IPS-NIHi11 (cell line): ENCODE measurements around the gene MAGI1.
"Not testable (repeated sequence)": the region's sequence is repeated elsewhere in the genome, so short reads cannot be mapped to it uniquely, and the experiment has no call there.

Experiments
- DNase-seq: peaks from one replicate; pipeline ENCODE4 v3.0.0; 2012; ENCODE audit warnings: mixed read lengths, low spot score

MAGI1 gene

GRCh38 chr3:65587650-65588439 lies 450.9 kb downstream of the MAGI1 start:
- DNase-seq: no peak

GRCh38 chr3:65584913-65585312 lies 453.8 kb downstream of the MAGI1 start:
- DNase-seq: no peak

GRCh38 chr3:65584002-65584401 lies 454.7 kb downstream of the MAGI1 start:
- no peak for DNase-seq

GRCh38 chr3:65583188-65583587 lies 455.5 kb downstream of the MAGI1 start:
- no peak for DNase-seq

- DNase-seq: no peak
These were observed 456.6 kb downstream of the MAGI1 start for GRCh38 chr3:65582012-65582717.

- DNase-seq: no peak
These were observed 457.4 kb downstream of the MAGI1 start for GRCh38 chr3:65581313-65581712.

GRCh38 chr3:65578861-65579260 lies 459.9 kb downstream of the MAGI1 start:
- DNase-seq: no peak

GRCh38 chr3:65577843-65578430 lies 460.8 kb downstream of the MAGI1 start:
- DNase-seq: no peak

GRCh38 chr3:65576966-65577365 lies 461.8 kb downstream of the MAGI1 start:
- no peak for DNase-seq

- no peak for DNase-seq
These were observed 462.5 kb downstream of the MAGI1 start for GRCh38 chr3:65576228-65576627.

GRCh38 chr3:65575376-65575840 lies 463.3 kb downstream of the MAGI1 start:
- DNase-seq: no peak

GRCh38 chr3:65573548-65574116 lies 465.1 kb downstream of the MAGI1 start:
- no peak for DNase-seq

GRCh38 chr3:65572175-65572777 lies 466.4 kb downstream of the MAGI1 start:
- DNase-seq: no peak

- DNase-seq: no peak
These were observed 468.8 kb downstream of the MAGI1 start for GRCh38 chr3:65569845-65570405.

GRCh38 chr3:65569129-65569528 lies 469.6 kb downstream of the MAGI1 start:
- no peak for DNase-seq

GRCh38 chr3:65568497-65568896 lies 470.2 kb downstream of the MAGI1 start:
- no peak for DNase-seq

GRCh38 chr3:65565744-65566143 lies 473.0 kb downstream of the MAGI1 start:
- not testable (repeated sequence) for DNase-seq

- no peak for DNase-seq
These were observed 474.2 kb downstream of the MAGI1 start for GRCh38 chr3:65564483-65564882.

GRCh38 chr3:65563861-65564260 lies 474.9 kb downstream of the MAGI1 start:
- no peak for DNase-seq

GRCh38 chr3:65562447-65562846 lies 476.3 kb downstream of the MAGI1 start:
- DNase-seq: no peak

- no peak for DNase-seq
These were observed 477.1 kb downstream of the MAGI1 start for GRCh38 chr3:65561617-65562016.

- no peak for DNase-seq
These were observed 477.8 kb downstream of the MAGI1 start for GRCh38 chr3:65560901-65561300.
